ENCODE data around the gene KIAA1755.
A peak's percentile ranks its signal among the peaks of the same experiment; 100 is the strongest.

KIAA1755 gene

DNA sequence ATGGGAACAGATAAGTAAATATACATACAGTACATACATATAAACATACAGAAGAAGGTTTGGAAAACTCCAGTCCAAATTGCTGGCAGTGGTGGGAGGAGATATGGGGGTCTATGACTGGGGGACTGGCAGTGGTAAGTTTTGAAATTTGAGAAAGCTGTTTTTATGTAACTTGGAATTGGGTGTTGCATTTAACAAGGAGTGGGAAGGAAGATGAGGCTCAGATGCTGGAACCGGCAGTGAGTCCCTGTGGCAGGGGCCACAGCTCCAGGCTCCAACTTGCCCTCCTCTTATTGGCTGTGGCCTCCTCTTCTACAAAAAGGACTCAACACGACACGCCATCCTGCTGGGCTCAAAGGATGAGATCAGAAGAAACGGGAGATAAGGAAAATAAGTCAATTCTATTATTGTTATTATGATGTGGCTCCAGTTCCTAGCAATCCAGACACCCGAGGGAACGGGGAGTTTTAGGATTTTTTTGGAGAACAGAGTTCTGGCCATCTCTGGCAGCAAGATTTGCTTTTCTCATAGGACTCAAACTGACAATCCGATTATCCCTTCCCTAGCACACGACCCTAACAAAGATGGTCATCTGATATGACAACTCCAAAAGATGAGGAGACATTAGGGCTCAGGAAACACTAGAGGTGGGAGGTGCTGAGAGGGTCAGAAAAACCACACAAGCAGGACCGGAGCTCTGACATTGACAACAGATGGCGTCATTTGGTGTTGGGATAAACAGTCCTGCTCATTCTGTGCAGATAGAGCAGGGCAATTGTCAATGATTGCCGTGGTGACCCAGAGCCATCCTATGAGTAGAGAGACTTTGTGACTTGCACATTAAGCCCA lies 89.5 kb downstream of the KIAA1755 start:
- Histone ChIP-seq H3K27me3 (no peaks in the 10 kb centered on the region), H3K36me3 (no peaks in the 10 kb centered on the region), H3K4me1 (peaks cover 0 to 76% (median 60%) of the 10 kb centered on the region in 4 donors), H3K9me3 (no peaks in the 10 kb centered on the region), H3K4me3 (no peak overlapping the region), H3K27ac (peak overlapping the region; percentile 84 to 89)
- intact Hi-C loops (cut with DNase I; ENCODE audit: low total_unique reads), result loop anchor here (5.0 kb wide), 1 partner anchor 46 kb away; no protein-coding TSS in a partner anchor
- peak; percentile 56 to 69 for DNase-seq
- TF ChIP-seq, protein P1, sequence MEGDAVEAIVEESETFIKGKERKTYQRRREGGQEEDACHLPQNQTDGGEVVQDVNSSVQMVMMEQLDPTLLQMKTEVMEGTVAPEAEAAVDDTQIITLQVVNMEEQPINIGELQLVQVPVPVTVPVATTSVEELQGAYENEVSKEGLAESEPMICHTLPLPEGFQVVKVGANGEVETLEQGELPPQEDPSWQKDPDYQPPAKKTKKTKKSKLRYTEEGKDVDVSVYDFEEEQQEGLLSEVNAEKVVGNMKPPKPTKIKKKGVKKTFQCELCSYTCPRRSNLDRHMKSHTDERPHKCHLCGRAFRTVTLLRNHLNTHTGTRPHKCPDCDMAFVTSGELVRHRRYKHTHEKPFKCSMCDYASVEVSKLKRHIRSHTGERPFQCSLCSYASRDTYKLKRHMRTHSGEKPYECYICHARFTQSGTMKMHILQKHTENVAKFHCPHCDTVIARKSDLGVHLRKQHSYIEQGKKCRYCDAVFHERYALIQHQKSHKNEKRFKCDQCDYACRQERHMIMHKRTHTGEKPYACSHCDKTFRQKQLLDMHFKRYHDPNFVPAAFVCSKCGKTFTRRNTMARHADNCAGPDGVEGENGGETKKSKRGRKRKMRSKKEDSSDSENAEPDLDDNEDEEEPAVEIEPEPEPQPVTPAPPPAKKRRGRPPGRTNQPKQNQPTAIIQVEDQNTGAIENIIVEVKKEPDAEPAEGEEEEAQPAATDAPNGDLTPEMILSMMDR (IDR thresholded peaks at IDR 0.05), result no peak

DNA sequence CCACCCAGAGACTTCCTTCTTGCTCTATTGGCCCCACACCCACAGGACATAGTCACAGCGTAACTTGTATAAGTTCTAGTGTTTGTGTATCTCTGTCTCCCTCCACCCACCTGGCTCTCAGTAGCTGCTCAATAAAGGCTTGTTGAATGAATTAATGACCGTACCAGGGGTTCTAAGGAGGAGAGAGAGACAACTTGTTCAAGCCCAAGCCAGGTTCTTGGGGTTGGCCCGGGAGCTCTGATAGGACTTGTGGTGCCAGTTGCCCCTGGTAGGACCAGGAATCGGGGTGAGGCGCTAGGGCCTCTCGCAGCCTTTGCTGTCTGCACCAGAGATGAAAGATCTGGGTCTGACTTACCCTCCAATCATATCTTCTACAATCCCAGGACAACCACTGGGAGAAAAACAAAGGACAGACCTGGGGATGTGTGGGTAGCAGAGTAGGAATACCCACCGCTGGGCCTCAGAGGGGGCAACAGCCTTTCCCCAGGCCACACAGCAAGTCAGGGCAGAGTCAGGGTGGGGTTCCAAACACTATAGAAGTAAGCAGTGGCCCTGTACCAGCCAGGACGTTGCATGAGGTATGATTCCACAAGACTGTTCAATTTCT lies 90.2 kb downstream of the KIAA1755 start:
- intact Hi-C loops (cut with DNase I; ENCODE audit: low total_unique reads), result loop anchor here (5.0 kb wide), 1 partner anchor 47 kb away; no protein-coding TSS in a partner anchor
- no peak overlapping the region for H3K4me3 ChIP-seq
- TF ChIP-seq, protein P1 (IDR thresholded peaks at IDR 0.05), result no peak
- H3K36me3 ChIP-seq, result no peaks in the 10 kb centered on the region
- H3K27me3 ChIP-seq, result no peaks in the 10 kb centered on the region
- peak in 1 of 2 donors; percentile 58 for DNase-seq
- H3K9me3 ChIP-seq, result no peaks in the 10 kb centered on the region
- peaks cover 0 to 83% (median 66%) of the 10 kb centered on the region in 4 donors for H3K4me1 ChIP-seq
- H3K27ac ChIP-seq, result peak overlapping the region; percentile 84 to 89

DNA sequence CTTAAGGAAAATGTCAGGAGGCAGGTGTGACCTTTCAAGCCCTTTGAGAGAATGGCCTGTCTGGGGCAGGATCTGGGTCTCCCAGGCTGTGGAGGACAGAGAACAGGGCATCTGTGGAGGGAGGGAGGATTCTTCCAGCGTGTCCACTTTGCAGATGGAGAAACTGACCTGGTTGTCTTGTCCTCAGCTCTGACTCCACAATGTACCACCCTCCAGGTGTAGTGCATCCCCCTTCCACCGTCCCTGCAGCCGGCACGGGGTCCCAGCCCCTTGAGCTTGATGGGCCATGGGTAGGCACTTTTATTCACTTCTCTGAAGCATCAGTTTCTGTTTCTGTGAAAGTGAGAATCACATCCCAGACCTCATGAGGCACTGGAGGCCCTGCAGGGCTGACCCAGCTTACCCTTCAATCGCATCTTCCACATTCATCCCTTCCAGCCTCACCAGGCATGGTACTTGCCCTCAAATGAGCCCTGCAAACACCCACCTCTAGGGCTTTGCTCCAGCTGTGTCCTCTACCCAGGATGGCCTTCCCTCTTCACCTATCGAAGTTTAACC lies 90.8 kb downstream of the KIAA1755 start:
- no peaks in the 10 kb centered on the region for H3K27me3 ChIP-seq
- no peaks in the 10 kb centered on the region for H3K36me3 ChIP-seq
- peaks cover 0 to 83% (median 68%) of the 10 kb centered on the region in 4 donors for H3K4me1 ChIP-seq
- H3K9me3 ChIP-seq, result no peaks in the 10 kb centered on the region
- H3K27ac ChIP-seq, result peak overlapping the region; percentile 84 to 89
- DNase-seq, result peak in 1 of 2 donors; percentile 56
- intact Hi-C loops (cut with DNase I; ENCODE audit: low total_unique reads), result loop anchor here (5.0 kb wide), 2 partner anchors 48 to 97 kb away; no protein-coding TSS in a partner anchor
- no peak overlapping the region for H3K4me3 ChIP-seq
- TF ChIP-seq, protein P1 (IDR thresholded peaks at IDR 0.05), result no peak

DNA sequence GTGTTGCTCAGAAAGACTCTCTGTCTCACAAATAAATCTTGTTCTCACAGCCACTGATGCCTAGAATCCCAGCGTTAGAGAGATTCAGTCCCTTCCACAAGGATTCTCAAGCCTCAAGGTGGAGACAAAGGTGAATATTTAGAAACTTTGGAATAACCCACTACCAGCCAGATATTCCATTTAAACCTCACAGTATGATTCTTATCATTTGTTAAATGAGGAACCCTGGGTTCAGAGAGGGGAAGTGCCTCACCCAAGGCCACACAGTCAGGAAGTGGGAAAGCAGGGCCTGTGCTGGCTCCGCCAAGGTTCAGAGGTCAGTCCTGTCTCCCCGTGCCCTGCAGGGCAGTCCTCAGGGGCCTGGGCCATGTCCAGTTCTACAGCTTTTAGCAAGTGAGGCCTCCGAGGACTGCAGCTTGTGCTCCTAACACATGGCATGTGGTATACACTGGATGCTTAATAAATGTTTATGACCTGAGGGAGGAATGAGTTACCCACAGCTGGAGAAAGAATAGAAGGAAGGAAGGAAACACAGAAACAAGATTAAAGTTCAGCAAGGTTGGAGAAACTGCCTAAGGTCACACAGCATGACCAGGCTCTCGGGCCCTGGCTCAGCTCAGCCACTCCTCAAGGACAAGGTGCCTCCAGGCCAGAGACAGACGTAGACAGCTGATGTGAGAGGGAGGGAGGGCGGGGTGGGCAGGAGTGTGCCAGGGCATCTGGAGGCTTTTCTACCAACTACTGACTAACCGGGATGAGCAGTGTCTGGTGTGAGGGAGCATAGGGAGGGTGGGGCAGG lies 91.5 kb downstream of the KIAA1755 start:
- H3K36me3 ChIP-seq, result no peaks in the 10 kb centered on the region
- TF ChIP-seq, protein P1 (IDR thresholded peaks at IDR 0.05), result no peak
- no peaks in the 10 kb centered on the region for H3K9me3 ChIP-seq
- intact Hi-C loops (cut with DNase I; ENCODE audit: low total_unique reads), result loop anchor here (5.0 kb wide), 1 partner anchor 97 kb away; no protein-coding TSS in a partner anchor
- H3K27ac ChIP-seq, result peak overlapping the region; percentile 84 to 89
- H3K4me3 ChIP-seq, result no peak overlapping the region
- peak in 1 of 2 donors; percentile 68 for DNase-seq
- H3K4me1 ChIP-seq, result peaks cover 0 to 90% (median 68%) of the 10 kb centered on the region in 4 donors
- H3K27me3 ChIP-seq, result no peaks in the 10 kb centered on the region

All from tibial artery (tissue), 4 donors.